Ovary (tissue), 3 donors: ENCODE results near the gene VWA5B2.

ENCODE experiments used
- POLR2A ChIP-seq: fragments of 450-650 bp; IDR thresholded peaks from one replicate; pipeline ENCODE4 v1.6.1; 2017; ENCODE audit warnings: antibody characterized with exemption, mild to moderate bottlenecking, moderate library complexity
- TF ChIP-seq, protein P1 (sequence below), 3 donors: fragments of 450-650 bp in 2 of 3; fragments of 200-600 bp in 1 of 3; IDR thresholded peaks; one replicate each; pipeline versions ENCODE4 v1.5.1 to v1.8.0; 2016 to 2022; ENCODE audit warnings: antibody characterized with exemption in 3 of 3, mild to moderate bottlenecking in 1 of 3
- donor health status: DM: no; HTN: no; CAD: no.

DNA sequence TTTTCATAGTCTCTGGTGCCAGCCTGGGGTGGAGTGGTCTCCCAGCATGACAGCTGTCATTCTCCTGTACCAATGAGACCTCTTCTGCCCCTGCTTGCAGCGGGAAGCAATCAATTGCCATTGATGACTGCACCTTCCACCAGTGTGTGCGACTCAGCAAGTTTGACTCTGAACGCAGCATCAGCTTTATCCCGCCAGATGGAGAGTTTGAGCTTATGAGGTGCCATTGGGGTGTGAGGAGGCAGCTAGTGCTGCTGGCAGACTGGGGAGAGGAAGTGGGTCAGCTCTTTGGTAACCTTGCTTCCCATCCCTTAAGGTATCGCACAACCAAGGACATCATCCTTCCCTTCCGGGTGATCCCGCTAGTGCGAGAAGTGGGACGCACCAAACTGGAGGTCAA lies 47.8 kb upstream of the VWA5B2 start:
- TF ChIP-seq, protein P1, sequence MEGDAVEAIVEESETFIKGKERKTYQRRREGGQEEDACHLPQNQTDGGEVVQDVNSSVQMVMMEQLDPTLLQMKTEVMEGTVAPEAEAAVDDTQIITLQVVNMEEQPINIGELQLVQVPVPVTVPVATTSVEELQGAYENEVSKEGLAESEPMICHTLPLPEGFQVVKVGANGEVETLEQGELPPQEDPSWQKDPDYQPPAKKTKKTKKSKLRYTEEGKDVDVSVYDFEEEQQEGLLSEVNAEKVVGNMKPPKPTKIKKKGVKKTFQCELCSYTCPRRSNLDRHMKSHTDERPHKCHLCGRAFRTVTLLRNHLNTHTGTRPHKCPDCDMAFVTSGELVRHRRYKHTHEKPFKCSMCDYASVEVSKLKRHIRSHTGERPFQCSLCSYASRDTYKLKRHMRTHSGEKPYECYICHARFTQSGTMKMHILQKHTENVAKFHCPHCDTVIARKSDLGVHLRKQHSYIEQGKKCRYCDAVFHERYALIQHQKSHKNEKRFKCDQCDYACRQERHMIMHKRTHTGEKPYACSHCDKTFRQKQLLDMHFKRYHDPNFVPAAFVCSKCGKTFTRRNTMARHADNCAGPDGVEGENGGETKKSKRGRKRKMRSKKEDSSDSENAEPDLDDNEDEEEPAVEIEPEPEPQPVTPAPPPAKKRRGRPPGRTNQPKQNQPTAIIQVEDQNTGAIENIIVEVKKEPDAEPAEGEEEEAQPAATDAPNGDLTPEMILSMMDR (IDR thresholded peaks at IDR 0.05), result no peak
- no peak for TF ChIP-seq POLR2A
